NCI-H1092 (cell line): ENCODE measurements around the gene EPN1.
"Not testable (repeated sequence)": the region's sequence is repeated elsewhere in the genome, so short reads cannot be mapped to it uniquely, and the experiment has no call there.

ENCODE experiments used
- DNase-seq: peaks from one replicate; lab custom pipeline; 2025; lab: John Stamatoyannopoulos, UW

Gene EPN1

GRCh38 chr19:55693336-55693974 is 18.4 kb downstream of the EPN1 start:
- DNase-seq = no peak

GRCh38 chr19:55694241-55694655 is 19.2 kb downstream of the EPN1 start:
- no peak for DNase-seq

- DNase-seq = no peak
Observed at GRCh38 chr19:55694656-55695491, 19.8 kb downstream of the EPN1 start.

- DNase-seq = no peak
Observed at GRCh38 chr19:55695511-55696290, 20.7 kb downstream of the EPN1 start.

GRCh38 chr19:55696301-55697068 is 21.5 kb downstream of the EPN1 start:
- DNase-seq = no peak

GRCh38 chr19:55697069-55697440 is 22.0 kb downstream of the EPN1 start:
- DNase-seq = no peak

- DNase-seq = no peak
Observed at GRCh38 chr19:55697698-55698097, 22.7 kb downstream of the EPN1 start.

- no peak for DNase-seq
Observed at GRCh38 chr19:55698256-55698655, 23.2 kb downstream of the EPN1 start.

GRCh38 chr19:55699221-55699620 is 24.2 kb downstream of the EPN1 start:
- DNase-seq = no peak

GRCh38 chr19:55700813-55701212 is 25.8 kb downstream of the EPN1 start:
- no peak for DNase-seq

- DNase-seq = no peak
Observed at GRCh38 chr19:55702131-55702627, 27.2 kb downstream of the EPN1 start.

- DNase-seq = no peak
Observed at GRCh38 chr19:55703790-55704215, 28.8 kb downstream of the EPN1 start.

GRCh38 chr19:55704494-55705245 is 29.6 kb downstream of the EPN1 start:
- no peak for DNase-seq

GRCh38 chr19:55705972-55706371 is 30.9 kb downstream of the EPN1 start:
- DNase-seq = no peak

- no peak for DNase-seq
Observed at GRCh38 chr19:55711719-55712118, 36.7 kb downstream of the EPN1 start.

GRCh38 chr19:55712804-55713631 is 38.0 kb downstream of the EPN1 start:
- no peak for DNase-seq

- no peak for DNase-seq
Observed at GRCh38 chr19:55716531-55716930, 41.5 kb downstream of the EPN1 start.

GRCh38 chr19:55717251-55717650 is 42.2 kb downstream of the EPN1 start:
- DNase-seq = no peak

GRCh38 chr19:55717879-55718711 is 43.1 kb downstream of the EPN1 start:
- DNase-seq = not testable (repeated sequence)
